ENCODE data around the gene KLHL3.
"Not testable (repeated sequence)": the region's sequence is repeated elsewhere in the genome, so short reads cannot be mapped to it uniquely, and the experiment has no call there.

KLHL3 gene

GRCh38 chr5:137735555-137736284 lies at the start of gene KLHL3:
Gene KLHL3, minus strand, starts transcription at chr5:137736089. Its CDS starts 443 bp downstream, at chr5:137735646.
- DNase-seq (ENCODE audit: low read depth, low spot score): no peak
- POLR2A ChIA-PET: no interaction called here
- peak; percentile 12 for TF ChIP-seq CTCF (IDR thresholded peaks at IDR 0.05; ENCODE audit: insufficient read depth, low read length, missing control alignments)
- peak within 1 kb of the TSS; percentile 63 for H3K4me3 ChIP-seq (ENCODE audit: low read depth, low read length)
- CTCF ChIA-PET: interaction anchor here (0.7 to 22.5 kb wide), 5 partner anchors 8 to 104 kb away, joined by 3 to 748 read pairs (median 111); no protein-coding TSS in a partner anchor

- no peak for DNase-seq (ENCODE audit: low read depth, low spot score)
- ChIA-PET CTCF (interaction anchor here (5.2 kb wide), 1 partner anchor 349 kb away, joined by 74 read pairs; no protein-coding TSS in a partner anchor), POLR2A (no interaction called here)
- H3K4me3 ChIP-seq (ENCODE audit: low read depth, low read length): no peak overlapping the region
- no peak for TF ChIP-seq CTCF (IDR thresholded peaks at IDR 0.05; ENCODE audit: insufficient read depth, low read length, missing control alignments)
Measured at GRCh38 chr5:137782984-137783536, 47.2 kb upstream of the KLHL3 start.

- H3K4me3 ChIP-seq (ENCODE audit: low read depth, low read length): no peak overlapping the region
- CTCF ChIA-PET: interaction anchor here (1.5 to 5.4 kb wide), 4 partner anchors 25 to 350 kb away, joined by 4 to 74 read pairs (median 24); no protein-coding TSS in a partner anchor
- POLR2A ChIA-PET: no interaction called here
- no peak for DNase-seq (ENCODE audit: low read depth, low spot score)
- TF ChIP-seq CTCF (IDR thresholded peaks at IDR 0.05; ENCODE audit: insufficient read depth, low read length, missing control alignments): no peak
Measured at GRCh38 chr5:137782055-137782454, 46.2 kb upstream of the KLHL3 start.

GRCh38 chr5:137778772-137779564 lies 43.1 kb upstream of the KLHL3 start:
- H3K4me3 ChIP-seq (ENCODE audit: low read depth, low read length): no peak overlapping the region
- no peak for DNase-seq (ENCODE audit: low read depth, low spot score)
- TF ChIP-seq CTCF (IDR thresholded peaks at IDR 0.05; ENCODE audit: insufficient read depth, low read length, missing control alignments): peak; percentile 42
- ChIA-PET CTCF (interaction anchor here (0.6 to 5.4 kb wide), 68 partner anchors 9 to 366 kb away, joined by 3 to 74 read pairs (median 5); partner anchors contain the start of genes HNRNPA0 and PKD2L2), POLR2A (no interaction called here)

- H3K4me3 ChIP-seq (ENCODE audit: low read depth, low read length); POLR2A ChIA-PET; DNase-seq (ENCODE audit: low read depth, low spot score): not testable (repeated sequence)
- CTCF ChIA-PET: interaction anchor here (3.4 kb wide), 1 partner anchor 11 kb away, joined by 22 read pairs; no protein-coding TSS in a partner anchor
Measured at GRCh38 chr5:137767937-137768336, 32.0 kb upstream of the KLHL3 start.

- no peak overlapping the region for H3K4me3 ChIP-seq (ENCODE audit: low read depth, low read length)
- no peak for TF ChIP-seq CTCF (IDR thresholded peaks at IDR 0.05; ENCODE audit: insufficient read depth, low read length, missing control alignments)
- ChIA-PET POLR2A (no interaction called here), CTCF (interaction anchor here (0.8 to 3.2 kb wide), 5 partner anchors 10 to 371 kb away, joined by 3 to 19 read pairs (median 8); no protein-coding TSS in a partner anchor)
- no peak for DNase-seq (ENCODE audit: low read depth, low spot score)
Measured at GRCh38 chr5:137761566-137761965, 25.7 kb upstream of the KLHL3 start.
